Measurements from ENCODE around the gene BCL6. TPM values are rescaled to one million over a fixed set of nuclear protein-coding genes. Genes with fewer than 3 reads are reported as not detected.

The BCL6 gene
- total RNA-seq, 1 donor from 2014 or later = 20.3 TPM

DNA sequence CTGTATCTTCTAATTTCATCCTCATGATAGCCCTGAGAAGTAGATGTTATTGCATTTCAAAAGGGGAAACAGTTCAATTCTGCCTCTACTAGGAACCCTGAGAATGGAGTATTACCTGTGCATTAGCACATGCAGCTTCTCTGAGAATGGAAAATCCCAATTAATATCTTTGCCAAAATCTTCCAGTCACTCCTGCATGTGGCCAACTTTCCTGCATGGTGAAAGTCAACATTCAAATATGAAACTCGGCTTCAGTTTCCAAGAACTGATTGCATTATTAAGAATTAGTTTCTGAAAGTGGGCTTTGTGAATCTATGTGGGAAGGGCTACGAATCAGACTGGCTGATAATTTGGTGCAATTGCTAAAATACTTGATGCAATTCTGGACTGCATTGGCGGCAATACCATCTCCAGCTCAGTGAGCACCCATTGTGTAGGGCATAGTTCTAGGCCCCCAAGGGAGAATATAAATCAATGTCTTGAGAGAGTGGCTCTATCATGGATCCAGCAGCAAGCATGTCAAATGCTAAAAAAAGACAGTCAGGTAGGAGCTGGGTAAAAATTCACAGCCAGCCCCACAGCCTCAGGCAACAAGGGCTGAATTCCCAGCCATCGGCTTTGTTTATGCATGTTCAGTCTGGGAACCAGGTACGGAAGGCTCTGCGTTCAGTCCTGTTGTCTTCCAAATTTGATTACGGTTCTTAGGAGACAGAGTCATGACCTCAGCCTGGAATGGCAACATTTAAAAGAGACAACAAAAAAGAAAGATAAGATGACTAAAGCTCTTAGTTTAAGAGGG, 18.8 kb upstream of the BCL6 start:
- Histone ChIP-seq H3K9me3 (ENCODE audit: low read depth) (no peaks in the 10 kb centered on the region), H3K27me3 (no peaks in the 10 kb centered on the region), H2AFZ (replicated peaks) (no peak overlapping the region), H3K27ac (no peak overlapping the region), H3F3A (ENCODE audit: low read depth) (no peaks in the 10 kb centered on the region), H3K4me2 (no peak overlapping the region), H3K4me3 (no peak overlapping the region), H4K20me1 (ENCODE audit: low read depth) (no peaks in the 10 kb centered on the region), H3K36me3 (no peaks in the 10 kb centered on the region), H3K9ac (no peak overlapping the region), H3K79me2 (ENCODE audit: low read depth) (no peaks in the 10 kb centered on the region), H3K4me1 (peaks cover 3% of the 10 kb centered on the region)
- Mint-ChIP-seq H3K9me3 (no peaks in the 10 kb centered on the region), H3K27ac (no peak overlapping the region), H3K4me1 (peaks cover 3% of the 10 kb centered on the region), H3K4me3 (no peak overlapping the region), H3K27me3 (ENCODE audit: insufficient read depth, low read depth) (peaks cover 3% of the 10 kb centered on the region), H3K36me3 (no peaks in the 10 kb centered on the region)
- no peak for DNase-seq (ENCODE audit: low spot score)
- TF ChIP-seq EZH2 (IDR thresholded peaks at IDR 0.05) (no peak), CTCF (IDR thresholded peaks at IDR 0.05) (no peak), EZH2phosphoT487 (IDR thresholded peaks at IDR 0.05) (no peak)

DNA sequence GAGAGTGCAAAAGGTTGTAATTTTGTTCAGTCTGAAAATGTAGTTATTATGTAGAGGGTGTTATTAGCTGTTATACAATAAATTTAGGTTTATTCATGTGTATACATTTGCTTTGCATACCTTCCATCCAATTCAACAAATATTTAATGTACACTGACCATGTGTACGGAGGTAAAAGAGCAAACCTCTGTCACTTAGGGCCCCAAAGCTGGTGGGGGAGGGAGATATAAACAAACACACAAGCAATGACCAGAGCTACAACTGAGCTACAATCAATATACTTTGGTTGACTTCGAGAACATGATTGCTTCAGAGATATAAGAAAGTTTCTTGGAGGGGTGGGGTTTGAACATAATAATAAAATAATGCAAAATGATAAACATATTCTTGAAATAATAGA, 17.5 kb upstream of the BCL6 start:
- Histone ChIP-seq H3F3A (ENCODE audit: low read depth) (no peaks in the 10 kb centered on the region), H2AFZ (replicated peaks) (no peak overlapping the region), H3K4me2 (peak overlapping the region; percentile 5), H3K9ac (no peak overlapping the region), H3K9me3 (ENCODE audit: low read depth) (no peaks in the 10 kb centered on the region), H3K79me2 (ENCODE audit: low read depth) (no peaks in the 10 kb centered on the region), H3K27ac (no peak overlapping the region), H3K36me3 (no peaks in the 10 kb centered on the region), H3K4me3 (no peak overlapping the region), H4K20me1 (ENCODE audit: low read depth) (no peaks in the 10 kb centered on the region), H3K4me1 (peaks cover 3% of the 10 kb centered on the region), H3K27me3 (no peaks in the 10 kb centered on the region)
- DNase-seq (ENCODE audit: low spot score) = no peak
- peaks cover 3% of the 10 kb centered on the region for H3K4me1 Mint-ChIP-seq
- TF ChIP-seq EZH2 (IDR thresholded peaks at IDR 0.05) (no peak), CTCF (IDR thresholded peaks at IDR 0.05) (no peak), EZH2phosphoT487 (IDR thresholded peaks at IDR 0.05) (no peak)
- no peak overlapping the region for H3K4me3 Mint-ChIP-seq
- H3K36me3 Mint-ChIP-seq = no peaks in the 10 kb centered on the region
- no peak overlapping the region for H3K27ac Mint-ChIP-seq
- H3K9me3 Mint-ChIP-seq = no peaks in the 10 kb centered on the region
- peaks cover 3% of the 10 kb centered on the region for H3K27me3 Mint-ChIP-seq (ENCODE audit: insufficient read depth, low read depth)

- Histone ChIP-seq H3K27me3 (no peaks in the 10 kb centered on the region), H3K9me3 (ENCODE audit: low read depth) (no peaks in the 10 kb centered on the region), H3K79me2 (ENCODE audit: low read depth) (no peaks in the 10 kb centered on the region), H3K4me3 (no peak overlapping the region), H3F3A (ENCODE audit: low read depth) (no peaks in the 10 kb centered on the region), H3K4me2 (no peak overlapping the region), H3K27ac (no peak overlapping the region), H3K4me1 (peaks cover 3% of the 10 kb centered on the region), H3K9ac (no peak overlapping the region), H3K36me3 (no peaks in the 10 kb centered on the region), H2AFZ (replicated peaks) (no peak overlapping the region), H4K20me1 (ENCODE audit: low read depth) (no peaks in the 10 kb centered on the region)
- H3K27me3 Mint-ChIP-seq (ENCODE audit: insufficient read depth, low read depth) = no peaks in the 10 kb centered on the region
- H3K9me3 Mint-ChIP-seq = no peaks in the 10 kb centered on the region
- no peaks in the 10 kb centered on the region for H3K36me3 Mint-ChIP-seq
- DNase-seq (ENCODE audit: low spot score) = no peak
- peaks cover 3% of the 10 kb centered on the region for H3K4me1 Mint-ChIP-seq
- H3K4me3 Mint-ChIP-seq = no peak overlapping the region
- no peak overlapping the region for H3K27ac Mint-ChIP-seq
- no peak for TF ChIP-seq CTCF (IDR thresholded peaks at IDR 0.05)
- no peak for TF ChIP-seq EZH2phosphoT487 (IDR thresholded peaks at IDR 0.05)
- no peak for TF ChIP-seq EZH2 (IDR thresholded peaks at IDR 0.05)
These were observed 14.3 kb upstream of the BCL6 start for GRCh38 chr3:187759601-187760000.
